ENCODE data around the gene PGC.

PGC gene

GRCh38 chr6:41711323-41712038, 35.7 kb downstream of the PGC start:
- DNase-seq, result no peak

GRCh38 chr6:41709375-41709774, 37.8 kb downstream of the PGC start:
- no peak for DNase-seq

- DNase-seq, result no peak
Measured at GRCh38 chr6:41708856-41709255, 38.3 kb downstream of the PGC start.

- DNase-seq, result peak; percentile 36 to 52
Measured at GRCh38 chr6:41707565-41708200, 39.5 kb downstream of the PGC start.

DNA sequence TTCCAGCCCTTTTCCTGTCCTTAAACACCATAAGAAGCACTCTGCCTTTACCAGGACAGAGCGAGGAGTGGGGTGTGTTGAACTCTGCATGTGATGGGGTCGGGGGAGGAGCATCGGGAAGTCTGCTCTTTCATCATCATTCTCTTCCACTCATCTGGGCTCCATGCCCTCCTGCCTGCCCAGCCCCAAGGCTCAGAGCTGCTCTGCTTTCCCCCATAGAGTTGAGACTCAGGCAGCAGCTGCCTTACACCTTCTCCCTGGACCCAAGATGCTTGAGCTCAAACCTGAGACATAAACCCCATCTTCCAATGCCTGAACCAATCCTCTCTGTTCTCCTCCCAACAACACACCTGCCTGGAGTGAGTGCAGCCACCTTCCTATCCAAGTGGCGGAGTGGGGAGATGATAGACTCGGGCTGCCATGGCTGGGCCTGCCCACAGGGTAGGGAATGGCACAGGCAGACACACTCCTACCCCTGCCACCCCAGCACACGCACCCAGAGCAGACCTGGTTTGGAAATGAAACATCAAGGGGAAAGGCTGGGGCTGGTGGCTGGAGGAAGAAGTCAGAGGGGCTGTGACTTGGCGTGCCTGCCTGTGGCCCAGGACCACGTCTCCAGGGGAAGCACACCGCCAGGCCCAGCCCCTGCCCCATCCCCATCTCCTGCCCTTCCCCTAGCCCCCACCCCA, 40.2 kb downstream of the PGC start:
- DNase-seq, result no peak

DNA sequence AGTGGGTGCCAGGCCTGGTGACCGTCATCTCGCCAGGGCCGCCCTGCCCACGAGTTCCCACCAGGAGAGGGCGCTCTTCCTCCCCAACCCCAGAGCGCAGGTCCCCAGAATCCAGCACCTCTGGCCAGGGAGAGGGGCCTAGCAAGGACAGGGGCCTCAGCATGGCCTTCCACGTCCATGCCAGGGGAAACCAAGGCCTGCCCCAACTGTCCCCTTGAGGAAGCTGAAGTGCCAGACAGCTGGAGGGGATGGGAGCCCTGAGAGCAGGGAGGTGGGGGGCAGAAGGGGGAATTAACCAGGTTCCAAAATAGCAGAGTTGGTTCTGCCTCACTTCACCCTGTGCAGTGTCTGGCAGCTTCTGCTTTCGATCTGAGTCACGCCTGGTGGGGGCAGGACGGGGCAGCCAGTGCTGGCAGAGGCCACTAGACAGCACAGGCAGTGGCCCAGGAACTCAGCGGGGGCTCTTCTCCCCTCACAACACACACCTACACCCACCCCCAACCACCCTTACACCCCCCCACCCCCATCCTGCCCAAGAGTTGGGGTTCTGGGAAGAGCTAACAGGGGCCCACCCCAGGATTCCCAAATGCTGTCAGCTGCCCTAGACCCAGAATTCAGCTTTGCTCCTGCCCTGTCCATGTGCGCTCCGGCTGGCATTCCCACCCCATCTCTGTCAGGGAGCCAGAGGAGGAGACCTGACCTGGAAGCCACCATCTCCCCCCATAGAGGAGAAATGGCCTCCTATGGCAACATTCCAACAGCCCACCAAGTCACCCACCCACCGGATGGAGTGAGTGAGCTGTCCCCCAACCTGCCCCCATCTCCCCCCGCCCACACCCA, 41.0 kb downstream of the PGC start:
- DNase-seq, result peak; percentile 67 to 82

DNA sequence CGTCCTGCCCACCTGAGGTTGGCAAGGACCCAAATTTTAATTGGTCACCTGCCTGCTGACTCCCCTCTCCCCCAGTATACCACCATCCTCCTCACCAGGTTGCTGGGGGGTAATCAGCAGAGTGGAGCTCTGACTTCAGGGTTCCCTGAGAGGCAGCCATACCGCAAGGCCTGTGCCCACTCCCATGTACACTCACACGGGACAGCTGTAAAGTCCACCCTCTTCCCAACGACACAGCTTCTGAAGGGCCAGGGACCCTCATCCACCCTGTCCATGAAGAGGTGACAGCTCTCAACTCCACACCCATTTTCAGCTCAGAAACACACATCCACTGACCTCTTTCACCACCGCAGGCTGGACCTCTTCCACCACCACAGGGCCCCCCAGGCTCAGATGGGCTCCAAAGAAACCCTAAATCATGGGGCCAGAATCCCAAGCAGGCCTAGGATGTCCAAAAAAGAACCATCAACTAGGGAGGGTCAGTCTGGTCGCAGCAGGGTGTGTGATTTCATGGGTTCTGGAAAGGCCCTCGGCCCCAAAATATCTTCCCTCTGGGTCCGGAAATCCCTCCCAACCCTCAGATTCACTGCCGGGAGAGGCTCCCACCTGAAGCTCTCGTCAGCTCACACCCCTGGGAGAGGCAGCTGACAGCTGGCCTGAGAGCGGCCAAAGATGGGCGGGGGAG, 41.7 kb downstream of the PGC start:
- no peak for DNase-seq

DNA sequence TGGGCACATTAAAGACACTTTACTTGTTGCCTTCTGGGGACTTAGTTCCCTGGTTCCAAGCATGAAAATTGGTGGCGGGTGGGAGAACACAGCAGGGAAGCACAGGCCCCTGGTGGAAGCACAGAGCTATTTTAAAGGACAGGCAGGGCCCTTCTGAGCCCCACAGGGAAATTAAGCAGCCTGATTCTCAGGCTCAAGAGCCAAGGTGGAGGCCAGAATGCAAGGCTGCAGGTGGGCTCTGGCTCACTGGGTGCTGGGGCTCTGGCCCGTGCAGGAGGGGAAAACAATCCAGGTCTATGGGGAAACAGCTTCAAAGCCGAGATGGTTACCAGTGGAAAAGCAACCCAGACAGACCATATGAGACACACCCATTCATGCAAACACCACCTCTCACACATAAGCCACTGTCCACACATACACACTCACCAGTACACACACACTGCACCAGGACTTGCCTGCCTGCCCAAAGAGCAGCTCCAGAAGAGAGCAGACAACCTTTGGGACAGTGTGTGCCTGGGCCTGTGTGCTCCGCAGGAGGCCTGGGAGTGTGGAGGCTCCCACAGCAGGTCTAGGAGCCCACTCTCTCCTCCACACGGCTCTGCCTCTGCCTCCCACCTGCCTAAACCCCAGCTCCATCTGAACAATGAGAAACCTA, 42.4 kb downstream of the PGC start:
- no peak for DNase-seq

DNA sequence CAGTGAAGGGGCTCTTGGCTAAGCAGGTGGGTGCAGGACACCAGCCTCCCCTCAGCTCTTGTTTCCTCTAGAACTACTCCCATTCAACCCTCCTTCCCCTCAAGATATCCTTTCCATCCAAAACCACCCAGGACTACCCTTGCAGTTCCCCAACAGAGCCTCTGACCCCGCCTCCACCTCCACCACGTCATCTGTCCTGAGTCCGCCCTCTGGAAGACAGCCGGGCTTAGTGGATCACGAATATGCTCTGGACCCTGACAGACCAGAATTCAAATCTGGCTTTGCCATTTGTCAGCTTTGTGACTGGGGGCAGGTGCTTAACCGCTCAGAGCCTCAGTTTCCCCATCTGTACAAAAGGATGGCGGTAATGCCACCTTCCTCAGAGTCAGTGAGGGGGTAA, 43.2 kb downstream of the PGC start:
- DNase-seq, result no peak

GRCh38 chr6:41702771-41703494, 44.3 kb downstream of the PGC start:
- no peak for DNase-seq

- no peak for DNase-seq
Measured at GRCh38 chr6:41702089-41702745, 45.0 kb downstream of the PGC start.

DNA sequence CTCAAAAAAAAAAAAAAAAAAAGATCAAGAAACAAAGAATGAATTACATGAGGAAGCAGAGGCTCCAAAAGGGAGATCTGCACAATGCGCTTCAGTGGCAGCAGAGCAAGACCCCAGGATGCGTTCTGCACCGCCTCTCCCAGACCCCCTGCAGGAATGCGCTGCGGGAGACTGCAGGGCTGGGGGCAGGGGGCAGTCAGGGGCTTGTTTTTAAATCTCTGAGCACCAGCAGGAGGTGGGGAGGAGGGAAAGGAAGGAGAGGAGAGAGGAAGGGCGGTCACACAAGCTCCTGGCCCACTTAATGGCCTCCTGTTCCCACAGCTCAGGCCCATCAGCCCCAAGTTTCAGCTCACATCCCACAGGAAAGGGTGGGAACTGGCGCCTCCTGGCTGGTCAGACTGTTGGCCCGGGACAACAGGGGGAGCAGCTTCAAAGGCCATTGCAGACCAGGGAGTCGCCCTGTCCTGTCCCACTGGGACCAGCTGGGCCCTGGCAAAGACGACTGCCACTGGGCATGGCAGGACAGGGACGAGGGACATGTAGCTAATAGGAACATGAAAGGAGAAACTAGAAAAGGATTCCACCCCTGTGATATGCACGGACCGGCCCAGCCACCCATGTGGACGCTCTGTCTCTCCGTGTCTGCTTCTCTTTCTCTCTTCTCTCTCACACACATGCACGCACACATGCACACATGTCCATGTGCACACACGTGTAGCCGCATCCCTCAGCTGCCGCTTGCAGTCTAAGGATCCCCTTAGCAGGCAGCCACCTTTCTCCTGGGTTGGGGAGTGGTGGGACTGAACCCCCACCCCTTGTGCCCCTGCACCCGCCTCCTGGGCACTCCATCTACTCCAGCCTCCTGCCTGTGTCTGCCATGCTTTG, 46.5 kb downstream of the PGC start:
- no peak for DNase-seq

- no peak for DNase-seq
Measured at GRCh38 chr6:41699063-41699462, 48.1 kb downstream of the PGC start.

DNA sequence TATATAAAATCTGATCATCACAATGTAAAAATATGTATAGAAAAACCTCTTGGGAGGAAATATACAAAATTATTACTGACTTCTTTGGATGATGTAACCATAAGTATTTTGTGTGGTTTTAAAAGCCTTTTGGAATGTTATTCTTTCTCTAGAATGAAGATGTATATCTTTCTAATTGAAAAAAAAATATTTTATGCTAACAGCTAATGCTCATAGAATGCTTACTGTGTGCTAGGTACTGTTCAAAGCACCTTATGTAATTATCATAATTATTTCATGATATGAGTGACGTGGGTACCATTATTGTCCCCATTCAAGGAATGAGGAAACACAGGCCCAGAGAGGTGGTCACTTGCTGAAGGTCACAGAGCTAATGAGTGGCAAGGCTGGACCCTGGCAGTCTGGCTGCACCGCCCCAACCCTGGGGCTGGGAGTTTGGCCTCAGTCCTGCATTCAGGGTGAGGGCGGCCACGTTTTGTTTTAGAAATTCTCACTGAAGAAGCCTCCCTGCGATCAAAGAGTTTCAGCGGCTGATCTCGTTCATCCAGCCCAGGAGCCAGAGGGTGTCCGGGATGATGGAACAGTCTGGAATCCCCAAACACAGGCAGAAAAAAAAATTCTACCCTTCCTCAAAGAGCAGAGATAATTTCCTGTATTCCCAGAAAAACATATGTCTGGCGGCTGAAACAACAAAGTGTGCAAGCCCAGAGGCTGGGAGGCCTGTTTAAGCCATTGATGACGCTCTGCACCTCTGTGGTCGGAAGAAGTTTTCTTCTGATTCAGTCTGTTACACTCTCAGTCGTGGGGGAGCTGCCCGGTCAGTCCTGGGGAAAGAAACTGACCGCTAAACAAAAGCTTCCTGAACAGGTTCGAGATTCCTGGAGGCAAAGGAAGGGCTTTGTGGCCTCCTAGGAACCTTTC, 49.1 kb downstream of the PGC start:
- DNase-seq, result no peak

GRCh38 chr6:41696788-41697187, 50.4 kb downstream of the PGC start:
- DNase-seq, result no peak

GRCh38 chr6:41695825-41696224, 51.4 kb downstream of the PGC start:
- no peak for DNase-seq

GRCh38 chr6:41694815-41695526, 52.2 kb downstream of the PGC start:
- DNase-seq, result no peak

Measured in CD4-positive, alpha-beta T cell treated with Interleukin-4 for 1 hour (primary cell).